Endothelial cell (in vitro differentiated cells): Measurements from ENCODE around the gene RNPS1. TPM values are rescaled to one million over a fixed set of nuclear protein-coding genes. Genes with fewer than 3 reads are reported as not detected.

Source experiments
- DNase-seq: peaks from one replicate; pipeline ENCODE4 v3.0.0; 2021; ENCODE audit warnings: low spot score
- H3K27ac Mint-ChIP-seq: one replicate; pipeline ENCODE4 v1.8.0; 2021; ENCODE audit warnings: mixed read lengths, inconsistent platforms; ENCODE audit not compliant: unreplicated experiment
- H3K27me3 Mint-ChIP-seq: one replicate; pipeline ENCODE4 v1.8.0; 2021; ENCODE audit warnings: mild to moderate bottlenecking, moderate library complexity, mixed read lengths, inconsistent platforms; ENCODE audit not compliant: unreplicated experiment
- H3K36me3 Mint-ChIP-seq: one replicate; pipeline ENCODE4 v1.8.0; 2021; ENCODE audit warnings: mild to moderate bottlenecking, low read depth, mixed read lengths, inconsistent platforms; ENCODE audit not compliant: unreplicated experiment
- H3K4me1 Mint-ChIP-seq: one replicate; pipeline ENCODE4 v1.8.0; 2021; ENCODE audit warnings: mild to moderate bottlenecking, mixed read lengths, inconsistent platforms; ENCODE audit not compliant: unreplicated experiment
- H3K4me3 Mint-ChIP-seq: one replicate; pipeline ENCODE4 v1.8.0; 2021; ENCODE audit warnings: mild to moderate bottlenecking, mixed read lengths, inconsistent platforms; ENCODE audit not compliant: unreplicated experiment
- H3K9me3 Mint-ChIP-seq: one replicate; pipeline ENCODE4 v1.8.0; 2021; ENCODE audit warnings: mixed read lengths, inconsistent platforms; ENCODE audit not compliant: unreplicated experiment
- total RNA-seq: library from RNA; stranded (reverse); fragmentation: NEBNext Ultra II Directional; extraction: Animal tissue kit (Norgen Biotek cat#: 25700); gene quantifications from one replicate; pipeline ENCODE4 v1.2.1, GENCODE V29; 2021; ENCODE audit not compliant: unreplicated experiment
- TF ChIP-seq, protein P1 (sequence below): fragments of 200-600 bp; sonication (generic); IDR thresholded peaks from one replicate; pipeline ENCODE4 v1.5.0; 2021; ENCODE audit warnings: antibody characterized with exemption; ENCODE audit not compliant: unreplicated experiment

The RNPS1 gene
- total RNA-seq, 1 donor from 2014 or later: 203 TPM

DNA sequence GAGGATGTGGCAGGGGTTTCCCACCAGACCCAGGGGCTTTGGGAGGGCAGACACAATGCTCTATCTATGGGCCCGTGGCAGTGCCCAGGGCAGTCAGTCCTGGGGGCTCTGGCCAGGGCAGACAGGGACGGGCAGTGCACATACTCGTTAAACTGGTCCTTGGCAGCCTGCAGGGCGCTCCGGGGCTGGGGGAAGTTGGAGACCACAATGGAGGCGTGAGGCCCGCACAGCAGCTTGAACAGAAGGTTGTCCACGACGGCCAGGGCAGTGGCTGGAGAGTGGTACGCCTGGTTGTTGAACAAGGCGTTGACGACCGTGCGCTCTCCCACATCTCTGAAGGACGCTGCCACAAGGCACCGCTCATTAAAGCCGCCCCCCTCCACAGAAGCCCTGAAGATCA, 18.6 kb upstream of the RNPS1 start:
- no peak for DNase-seq
- TF ChIP-seq, protein P1, sequence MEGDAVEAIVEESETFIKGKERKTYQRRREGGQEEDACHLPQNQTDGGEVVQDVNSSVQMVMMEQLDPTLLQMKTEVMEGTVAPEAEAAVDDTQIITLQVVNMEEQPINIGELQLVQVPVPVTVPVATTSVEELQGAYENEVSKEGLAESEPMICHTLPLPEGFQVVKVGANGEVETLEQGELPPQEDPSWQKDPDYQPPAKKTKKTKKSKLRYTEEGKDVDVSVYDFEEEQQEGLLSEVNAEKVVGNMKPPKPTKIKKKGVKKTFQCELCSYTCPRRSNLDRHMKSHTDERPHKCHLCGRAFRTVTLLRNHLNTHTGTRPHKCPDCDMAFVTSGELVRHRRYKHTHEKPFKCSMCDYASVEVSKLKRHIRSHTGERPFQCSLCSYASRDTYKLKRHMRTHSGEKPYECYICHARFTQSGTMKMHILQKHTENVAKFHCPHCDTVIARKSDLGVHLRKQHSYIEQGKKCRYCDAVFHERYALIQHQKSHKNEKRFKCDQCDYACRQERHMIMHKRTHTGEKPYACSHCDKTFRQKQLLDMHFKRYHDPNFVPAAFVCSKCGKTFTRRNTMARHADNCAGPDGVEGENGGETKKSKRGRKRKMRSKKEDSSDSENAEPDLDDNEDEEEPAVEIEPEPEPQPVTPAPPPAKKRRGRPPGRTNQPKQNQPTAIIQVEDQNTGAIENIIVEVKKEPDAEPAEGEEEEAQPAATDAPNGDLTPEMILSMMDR: no peak
- Mint-ChIP-seq H3K9me3 (no peaks in the 10 kb centered on the region), H3K27me3 (peaks cover 11% of the 10 kb centered on the region), H3K27ac (no peak overlapping the region), H3K4me3 (no peak overlapping the region), H3K4me1 (peaks cover 4% of the 10 kb centered on the region), H3K36me3 (peaks cover 4% of the 10 kb centered on the region)

DNA sequence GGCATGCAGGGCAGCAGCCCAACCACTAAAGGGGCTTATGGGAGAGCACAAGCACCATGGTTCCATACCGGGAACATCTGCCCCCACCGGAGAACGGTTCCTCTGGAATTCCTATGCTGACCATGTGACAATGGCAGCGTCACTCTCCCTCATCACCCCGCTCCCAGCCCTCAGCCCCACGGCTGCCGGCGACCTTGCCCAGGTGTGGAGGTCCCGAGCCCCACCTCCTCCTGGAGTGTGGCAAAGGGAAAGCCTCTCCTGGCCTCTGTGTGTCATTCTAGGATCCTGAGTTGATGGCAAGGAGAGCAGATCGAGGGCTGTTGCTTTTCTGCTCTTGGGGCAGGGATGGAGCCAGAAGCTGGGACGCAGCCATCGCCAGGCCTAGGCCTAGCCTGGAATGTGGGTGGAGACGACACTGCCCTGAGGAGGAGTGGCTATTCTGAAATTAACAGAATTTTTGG, 17.8 kb upstream of the RNPS1 start:
- Mint-ChIP-seq H3K4me1 (peaks cover 4% of the 10 kb centered on the region), H3K27me3 (peaks cover 12% of the 10 kb centered on the region), H3K4me3 (no peak overlapping the region), H3K36me3 (peaks cover 4% of the 10 kb centered on the region), H3K9me3 (no peaks in the 10 kb centered on the region), H3K27ac (no peak overlapping the region)
- DNase-seq: no peak
- TF ChIP-seq, protein P1: no peak

DNA sequence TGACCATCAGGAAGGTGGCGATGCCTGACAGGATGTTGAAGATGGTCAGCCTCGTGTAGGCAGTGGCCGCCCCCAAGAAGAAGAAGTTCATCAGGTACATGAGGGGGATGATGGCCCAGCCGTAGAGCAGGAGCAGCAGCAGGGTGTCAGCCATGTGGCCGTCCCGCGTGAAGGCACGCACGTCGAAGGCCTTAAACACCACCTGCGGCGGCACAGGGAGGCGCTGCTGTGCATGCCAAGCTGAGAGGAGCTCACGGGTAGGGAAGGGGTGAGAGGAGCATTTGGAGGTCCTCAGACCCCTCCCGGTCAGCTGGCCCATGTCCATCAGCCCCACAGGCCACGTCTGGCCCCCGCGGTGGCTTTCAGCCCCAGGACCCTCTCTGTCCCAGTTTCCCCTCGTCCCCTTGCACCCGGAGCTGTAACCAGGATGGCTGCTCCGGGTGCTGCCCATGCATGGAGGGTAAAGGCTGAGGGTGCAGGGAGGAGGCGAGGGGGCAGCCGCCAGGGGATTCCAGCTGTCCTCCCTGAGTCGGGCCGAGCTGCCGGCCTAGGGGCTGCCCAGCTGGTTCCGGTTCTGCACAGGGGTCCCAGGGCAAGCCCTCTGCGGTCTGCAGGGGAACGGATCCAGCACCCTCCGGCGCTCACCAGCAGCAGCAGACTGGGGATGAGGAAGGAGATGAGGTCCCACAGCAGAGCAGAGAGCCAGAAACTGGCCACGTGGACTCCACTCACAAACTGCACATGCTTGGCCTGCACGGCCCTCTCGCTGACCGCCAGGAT, 17.1 kb upstream of the RNPS1 start:
- H3K27me3 Mint-ChIP-seq: peaks cover 9% of the 10 kb centered on the region
- TF ChIP-seq, protein P1: no peak
- no peak overlapping the region for H3K4me3 Mint-ChIP-seq
- peaks cover 4% of the 10 kb centered on the region for H3K4me1 Mint-ChIP-seq
- H3K36me3 Mint-ChIP-seq: peaks cover 6% of the 10 kb centered on the region
- no peak for DNase-seq
- no peak overlapping the region for H3K27ac Mint-ChIP-seq
- H3K9me3 Mint-ChIP-seq: no peaks in the 10 kb centered on the region

DNA sequence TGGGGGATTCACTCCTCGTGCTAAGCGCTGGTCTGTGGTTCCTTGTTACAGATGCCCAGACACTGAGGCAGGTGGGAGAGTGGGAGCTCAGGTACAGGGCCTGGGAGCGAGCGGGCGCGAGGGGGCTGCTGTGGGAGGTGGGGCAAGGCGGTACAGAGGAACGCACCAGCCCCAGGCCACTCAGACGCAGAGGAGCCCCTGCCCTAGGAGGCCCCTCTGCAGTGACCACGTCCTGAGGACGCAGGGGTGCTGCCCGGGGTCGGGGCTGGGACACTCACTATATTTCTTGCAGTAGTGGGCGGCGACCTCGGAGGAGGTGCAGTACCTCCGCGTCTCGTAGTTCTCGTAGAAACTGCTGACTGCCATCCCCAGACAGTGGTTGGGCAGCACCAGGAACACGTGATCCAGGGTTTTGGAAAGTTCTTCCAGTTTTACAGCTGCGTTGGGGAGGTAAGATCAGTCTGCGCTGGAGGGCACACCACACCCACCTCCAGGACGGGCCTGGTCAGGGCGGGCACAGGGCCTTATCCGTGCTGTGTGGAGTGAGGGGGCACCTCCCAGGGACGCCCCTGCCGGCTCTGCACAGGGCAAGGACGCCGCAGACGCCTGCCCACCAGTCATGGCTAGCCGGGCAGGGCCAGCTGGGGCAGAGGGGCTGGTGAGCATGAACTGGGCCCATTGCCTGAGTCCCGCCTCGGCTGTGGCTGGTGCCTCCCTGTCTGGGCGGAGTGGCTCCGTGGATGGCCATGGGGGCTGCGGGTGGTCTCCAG, 16.3 kb upstream of the RNPS1 start:
- Mint-ChIP-seq H3K4me1 (peaks cover 4% of the 10 kb centered on the region), H3K36me3 (peaks cover 11% of the 10 kb centered on the region), H3K27me3 (peaks cover 12% of the 10 kb centered on the region), H3K27ac (no peak overlapping the region), H3K4me3 (no peak overlapping the region), H3K9me3 (no peaks in the 10 kb centered on the region)
- TF ChIP-seq, protein P1: no peak
- DNase-seq: no peak
